ENCODE measurements around the gene IRAK1. TPM values are rescaled to one million over a fixed set of nuclear protein-coding genes. Genes with fewer than 3 reads are reported as not detected.
A peak's percentile ranks its signal among the peaks of the same experiment; 100 is the strongest.

IRAK1 gene
- total and polyA plus RNA-seq, 8 donors, result 52.2 to 172 (median 65.4) TPM

GRCh38 chrX:154026136-154027021 lies 6.7 kb upstream of the IRAK1 start:
- DNase-seq (no peak), ATAC-seq (no peak)
- Histone ChIP-seq H3K36me3 (peaks cover 0 to 43% of the 10 kb centered on the region in 2 donors), H3K4me3 (no peak overlapping the region), H3K27me3 (no peaks in the 10 kb centered on the region), H3K9me3 (no peaks in the 10 kb centered on the region), H3K27ac (no peak overlapping the region), H3K4me1 (no peaks in the 10 kb centered on the region)
- TF ChIP-seq CTCF (IDR thresholded peaks at IDR 0.05), result no peak
- intact Hi-C loops (cut with DNase I), result no loop called here

- Histone ChIP-seq H3K4me1 (no peaks in the 10 kb centered on the region), H3K27me3 (no peaks in the 10 kb centered on the region), H3K9me3 (no peaks in the 10 kb centered on the region), H3K36me3 (peaks cover 0 to 32% of the 10 kb centered on the region in 2 donors), H3K27ac (no peak overlapping the region), H3K4me3 (no peak overlapping the region)
- no peak for TF ChIP-seq CTCF (IDR thresholded peaks at IDR 0.05)
- ATAC-seq (peak; percentile 8), DNase-seq (no peak)
- intact Hi-C loops (cut with DNase I), result no loop called here
Measured at GRCh38 chrX:154025230-154025629, 5.5 kb upstream of the IRAK1 start.

- H3K27ac ChIP-seq, result no peak overlapping the region
- TF ChIP-seq CTCF (IDR thresholded peaks at IDR 0.05), result no peak
- no peaks in the 10 kb centered on the region for H3K4me1 ChIP-seq
- intact Hi-C loops (cut with DNase I), result no loop called here
- H3K27me3 ChIP-seq, result no peaks in the 10 kb centered on the region
- ATAC-seq (no peak), DNase-seq (no peak)
- no peaks in the 10 kb centered on the region for H3K9me3 ChIP-seq
- H3K4me3 ChIP-seq, result no peak overlapping the region
- peaks cover 0 to 22% of the 10 kb centered on the region in 2 donors for H3K36me3 ChIP-seq
Measured at GRCh38 chrX:154024271-154024670, 4.6 kb upstream of the IRAK1 start.

GRCh38 chrX:154023276-154024000 lies 3.7 kb upstream of the IRAK1 start:
- Histone ChIP-seq H3K4me1 (peaks cover 0 to 6% of the 10 kb centered on the region in 2 donors), H3K4me3 (no peak overlapping the region), H3K27ac (no peak overlapping the region), H3K9me3 (no peaks in the 10 kb centered on the region), H3K27me3 (no peaks in the 10 kb centered on the region), H3K36me3 (peaks cover 0 to 14% of the 10 kb centered on the region in 2 donors)
- intact Hi-C loops (cut with DNase I), result no loop called here
- no peak for DNase-seq
- no peak for ATAC-seq
- TF ChIP-seq CTCF (IDR thresholded peaks at IDR 0.05), result no peak

- no peak overlapping the region for H3K27ac ChIP-seq
- ATAC-seq, result no peak
- peaks cover 0 to 13% of the 10 kb centered on the region in 2 donors for H3K36me3 ChIP-seq
- no peak for DNase-seq
- no peak overlapping the region for H3K4me3 ChIP-seq
- TF ChIP-seq CTCF (IDR thresholded peaks at IDR 0.05), result no peak
- intact Hi-C loops (cut with DNase I), result no loop called here
- H3K9me3 ChIP-seq, result no peaks in the 10 kb centered on the region
- no peaks in the 10 kb centered on the region for H3K27me3 ChIP-seq
- peaks cover 0 to 18% of the 10 kb centered on the region in 2 donors for H3K4me1 ChIP-seq
Measured at GRCh38 chrX:154022108-154022507, 2.4 kb upstream of the IRAK1 start.
